ENCODE results near the gene TPRA1.

TPRA1 gene

DNA sequence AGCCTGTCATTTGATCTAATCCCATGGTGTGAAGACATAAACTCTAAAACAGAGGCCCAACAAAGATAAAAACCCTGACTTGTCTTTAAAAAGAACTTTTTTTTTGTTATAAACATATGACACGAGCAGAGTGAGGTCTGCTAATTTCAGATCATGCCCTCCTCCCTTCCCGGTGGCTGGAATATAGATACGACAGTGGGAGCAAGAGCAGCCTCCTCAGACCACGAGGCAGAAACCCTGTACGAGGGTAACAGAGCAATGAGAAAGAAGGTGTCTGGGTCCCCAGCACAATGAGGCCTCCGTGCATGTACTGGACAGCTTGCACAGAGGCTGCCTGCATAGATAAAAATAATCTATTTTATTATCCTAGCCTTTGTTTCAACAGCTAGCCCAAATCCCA lies 5.8 kb downstream of the TPRA1 start:
- H3K79me2 ChIP-seq (ENCODE audit: insufficient read depth, low read length), result peaks cover 83% of the 10 kb centered on the region
- no peaks in the 10 kb centered on the region for H3K27me3 ChIP-seq (ENCODE audit: insufficient read depth, low read length, poor library complexity)
- H3K4me3 ChIP-seq (ENCODE audit: low read depth in 1 of 2, low read length in 2 of 2), result no peak overlapping the region
- no peak overlapping the region for H2AFZ ChIP-seq (ENCODE audit: low read depth, low read length)
- ATAC-seq (ENCODE audit: insufficient read depth, low read depth), result no peak
- H3K36me3 ChIP-seq (ENCODE audit: insufficient read depth, low read length), result peaks cover 35% of the 10 kb centered on the region
- H3K4me1 ChIP-seq (ENCODE audit: insufficient read depth, low read length), result peaks cover 17% of the 10 kb centered on the region
- no peak for TF ChIP-seq EZH2 (IDR thresholded peaks at IDR 0.05; ENCODE audit: borderline replicate concordance, low read depth, low read length, severe bottlenecking)
- TF ChIP-seq, protein P1, sequence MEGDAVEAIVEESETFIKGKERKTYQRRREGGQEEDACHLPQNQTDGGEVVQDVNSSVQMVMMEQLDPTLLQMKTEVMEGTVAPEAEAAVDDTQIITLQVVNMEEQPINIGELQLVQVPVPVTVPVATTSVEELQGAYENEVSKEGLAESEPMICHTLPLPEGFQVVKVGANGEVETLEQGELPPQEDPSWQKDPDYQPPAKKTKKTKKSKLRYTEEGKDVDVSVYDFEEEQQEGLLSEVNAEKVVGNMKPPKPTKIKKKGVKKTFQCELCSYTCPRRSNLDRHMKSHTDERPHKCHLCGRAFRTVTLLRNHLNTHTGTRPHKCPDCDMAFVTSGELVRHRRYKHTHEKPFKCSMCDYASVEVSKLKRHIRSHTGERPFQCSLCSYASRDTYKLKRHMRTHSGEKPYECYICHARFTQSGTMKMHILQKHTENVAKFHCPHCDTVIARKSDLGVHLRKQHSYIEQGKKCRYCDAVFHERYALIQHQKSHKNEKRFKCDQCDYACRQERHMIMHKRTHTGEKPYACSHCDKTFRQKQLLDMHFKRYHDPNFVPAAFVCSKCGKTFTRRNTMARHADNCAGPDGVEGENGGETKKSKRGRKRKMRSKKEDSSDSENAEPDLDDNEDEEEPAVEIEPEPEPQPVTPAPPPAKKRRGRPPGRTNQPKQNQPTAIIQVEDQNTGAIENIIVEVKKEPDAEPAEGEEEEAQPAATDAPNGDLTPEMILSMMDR (IDR thresholded peaks at IDR 0.05; ENCODE audit: borderline replicate concordance, extremely low read depth, low read length, poor library complexity, severe bottlenecking), result no peak
- H3K9me3 ChIP-seq (ENCODE audit: insufficient read depth, low read length, severe bottlenecking), result no peaks in the 10 kb centered on the region
- H3K27ac ChIP-seq (ENCODE audit: low read length), result no peak overlapping the region
- H4K20me1 ChIP-seq (ENCODE audit: insufficient read depth, low read length), result peaks cover 64% of the 10 kb centered on the region
- no peak for DNase-seq
- no peak overlapping the region for H3K9ac ChIP-seq (ENCODE audit: low read depth, low read length)
- no peak overlapping the region for H3K4me2 ChIP-seq (ENCODE audit: insufficient read depth, low read length)

DNA sequence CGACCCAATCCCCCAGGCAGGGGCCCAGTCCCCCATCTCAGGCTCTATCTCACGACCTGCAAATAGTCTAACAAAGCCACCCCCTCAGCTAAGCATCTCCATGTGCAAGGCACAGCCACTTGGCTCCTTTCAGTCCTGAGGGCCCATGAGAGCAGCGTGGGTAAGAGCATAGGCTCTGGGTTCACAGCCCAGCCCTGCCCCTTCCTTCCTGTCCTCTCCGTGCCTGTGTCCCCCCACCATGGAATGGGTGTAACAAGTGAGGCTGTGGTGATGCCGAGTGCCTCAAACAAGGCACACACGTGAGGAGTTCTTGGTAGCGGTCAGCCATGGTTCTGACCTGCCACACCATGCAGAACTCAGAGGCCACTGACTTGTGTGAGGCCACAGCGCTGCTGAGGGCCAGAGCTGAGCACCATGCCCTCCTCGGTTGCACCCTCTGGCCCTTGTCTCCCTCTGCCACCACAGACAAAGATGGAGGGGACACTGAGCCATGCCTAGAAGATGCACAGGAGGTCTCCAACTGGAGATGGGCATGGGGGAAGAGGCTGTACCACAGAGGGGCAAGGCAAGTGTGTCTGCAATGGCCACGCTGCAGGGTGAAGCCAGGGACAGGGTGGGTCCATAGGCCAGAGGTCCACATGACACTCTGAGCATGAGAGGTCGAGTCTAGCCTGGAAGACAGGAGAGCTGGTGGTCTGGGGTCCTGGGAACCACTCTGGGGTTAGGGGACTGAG lies 10.0 kb downstream of the TPRA1 start:
- Histone ChIP-seq H2AFZ (ENCODE audit: low read depth, low read length) (no peak overlapping the region), H3K4me3 (ENCODE audit: low read depth in 1 of 2, low read length in 2 of 2) (no peak overlapping the region), H3K27me3 (ENCODE audit: insufficient read depth, low read length, poor library complexity) (no peaks in the 10 kb centered on the region), H3K9ac (ENCODE audit: low read depth, low read length) (no peak overlapping the region), H3K27ac (ENCODE audit: low read length) (no peak overlapping the region), H3K9me3 (ENCODE audit: insufficient read depth, low read length, severe bottlenecking) (no peaks in the 10 kb centered on the region), H3K4me1 (ENCODE audit: insufficient read depth, low read length) (peaks cover 3% of the 10 kb centered on the region), H3K4me2 (ENCODE audit: insufficient read depth, low read length) (no peak overlapping the region), H4K20me1 (ENCODE audit: insufficient read depth, low read length) (peaks cover 59% of the 10 kb centered on the region), H3K79me2 (ENCODE audit: insufficient read depth, low read length) (peaks cover 44% of the 10 kb centered on the region), H3K36me3 (ENCODE audit: insufficient read depth, low read length) (peaks cover 53% of the 10 kb centered on the region)
- no peak for ATAC-seq (ENCODE audit: insufficient read depth, low read depth)
- TF ChIP-seq EZH2 (IDR thresholded peaks at IDR 0.05; ENCODE audit: borderline replicate concordance, low read depth, low read length, severe bottlenecking), result no peak
- TF ChIP-seq, protein P1 (IDR thresholded peaks at IDR 0.05; ENCODE audit: borderline replicate concordance, extremely low read depth, low read length, poor library complexity, severe bottlenecking), result no peak
- no peak for DNase-seq

DNA sequence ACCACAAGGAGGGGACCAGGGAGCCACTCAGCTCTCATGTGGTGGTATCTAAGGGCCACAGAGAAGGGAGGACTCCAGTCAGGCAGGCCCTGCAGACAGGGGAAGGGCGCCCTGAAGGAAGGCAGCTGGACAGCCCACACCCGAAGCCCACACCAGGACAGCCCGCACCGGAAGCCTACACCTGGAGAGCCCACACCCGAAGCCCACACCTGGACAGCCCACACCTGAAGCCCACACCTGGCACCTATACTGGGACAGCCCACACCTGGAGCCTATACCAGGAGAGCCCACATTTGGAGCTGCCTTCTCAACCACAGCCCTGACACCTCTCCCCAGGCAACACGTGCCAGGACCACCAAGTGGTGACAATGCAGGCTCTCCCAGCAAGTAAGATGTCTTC lies 11.7 kb downstream of the TPRA1 start:
- H3K4me2 ChIP-seq (ENCODE audit: insufficient read depth, low read length), result no peak overlapping the region
- H3K9ac ChIP-seq (ENCODE audit: low read depth, low read length), result no peak overlapping the region
- peaks cover 60% of the 10 kb centered on the region for H3K36me3 ChIP-seq (ENCODE audit: insufficient read depth, low read length)
- H3K79me2 ChIP-seq (ENCODE audit: insufficient read depth, low read length), result peaks cover 27% of the 10 kb centered on the region
- H2AFZ ChIP-seq (ENCODE audit: low read depth, low read length), result no peak overlapping the region
- H3K27me3 ChIP-seq (ENCODE audit: insufficient read depth, low read length, poor library complexity), result no peaks in the 10 kb centered on the region
- ATAC-seq (ENCODE audit: insufficient read depth, low read depth), result no peak
- no peak overlapping the region for H3K4me3 ChIP-seq (ENCODE audit: low read depth in 1 of 2, low read length in 2 of 2)
- H3K27ac ChIP-seq (ENCODE audit: low read length), result no peak overlapping the region
- peaks cover 63% of the 10 kb centered on the region for H4K20me1 ChIP-seq (ENCODE audit: insufficient read depth, low read length)
- H3K9me3 ChIP-seq (ENCODE audit: insufficient read depth, low read length, severe bottlenecking), result no peaks in the 10 kb centered on the region
- no peak for TF ChIP-seq EZH2 (IDR thresholded peaks at IDR 0.05; ENCODE audit: borderline replicate concordance, low read depth, low read length, severe bottlenecking)
- TF ChIP-seq, protein P1 (IDR thresholded peaks at IDR 0.05; ENCODE audit: borderline replicate concordance, extremely low read depth, low read length, poor library complexity, severe bottlenecking), result no peak
- no peak for DNase-seq
- H3K4me1 ChIP-seq (ENCODE audit: insufficient read depth, low read length), result peaks cover 8% of the 10 kb centered on the region
